OCI-LY1 (cell line): Measurements from ENCODE around the gene DENND1A.

ENCODE experiments used
- CTCF ChIP-seq: fragments of 200-600 bp; sonication (generic), shearing (Covaris generic); IDR thresholded peaks from 2 replicates; pipeline ENCODE4 v1.5.1; 2017; ENCODE audit warnings: mild to moderate bottlenecking, antibody characterized with exemption, low read length, moderate library complexity, mixed read lengths
- EZH2 ChIP-seq: fragments of 200-600 bp; sonication (generic), shearing (Covaris generic); IDR thresholded peaks from 2 replicates; pipeline ENCODE4 v1.8.0; 2017; ENCODE audit warnings: borderline replicate concordance, mixed run types, mild to moderate bottlenecking, antibody characterized with exemption, low read length, moderate library complexity, mixed read lengths

GRCh38 chr9:123622711-123623241, 307.1 kb downstream of the DENND1A start:
- TF ChIP-seq CTCF, result no peak
- no peak for TF ChIP-seq EZH2
